ENCODE data around the gene TENT5C.
A peak's percentile ranks its signal among the peaks of the same experiment; 100 is the strongest.

The TENT5C gene

DNA sequence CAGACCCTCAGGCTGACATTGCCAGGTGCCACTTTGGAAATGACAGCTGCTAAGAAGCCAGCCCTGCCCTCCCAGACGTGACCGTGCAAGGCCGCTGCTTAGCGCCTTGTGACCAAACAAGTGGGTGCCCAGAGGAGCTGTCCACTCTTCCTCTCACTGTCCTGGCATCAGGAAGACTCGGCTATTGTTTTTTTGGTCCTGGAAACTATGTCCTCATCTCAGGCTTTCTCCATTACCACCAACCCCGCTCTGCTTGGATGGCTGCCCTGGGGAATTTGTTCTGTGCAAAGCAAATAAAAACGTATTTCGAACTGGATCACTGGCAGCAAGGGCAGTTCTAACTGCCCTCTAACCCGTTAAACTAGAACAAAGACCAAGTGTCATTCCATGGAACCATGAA, 13.7 kb upstream of the TENT5C start:
- DNase-seq (ENCODE audit: low spot score) = no peak

DNA sequence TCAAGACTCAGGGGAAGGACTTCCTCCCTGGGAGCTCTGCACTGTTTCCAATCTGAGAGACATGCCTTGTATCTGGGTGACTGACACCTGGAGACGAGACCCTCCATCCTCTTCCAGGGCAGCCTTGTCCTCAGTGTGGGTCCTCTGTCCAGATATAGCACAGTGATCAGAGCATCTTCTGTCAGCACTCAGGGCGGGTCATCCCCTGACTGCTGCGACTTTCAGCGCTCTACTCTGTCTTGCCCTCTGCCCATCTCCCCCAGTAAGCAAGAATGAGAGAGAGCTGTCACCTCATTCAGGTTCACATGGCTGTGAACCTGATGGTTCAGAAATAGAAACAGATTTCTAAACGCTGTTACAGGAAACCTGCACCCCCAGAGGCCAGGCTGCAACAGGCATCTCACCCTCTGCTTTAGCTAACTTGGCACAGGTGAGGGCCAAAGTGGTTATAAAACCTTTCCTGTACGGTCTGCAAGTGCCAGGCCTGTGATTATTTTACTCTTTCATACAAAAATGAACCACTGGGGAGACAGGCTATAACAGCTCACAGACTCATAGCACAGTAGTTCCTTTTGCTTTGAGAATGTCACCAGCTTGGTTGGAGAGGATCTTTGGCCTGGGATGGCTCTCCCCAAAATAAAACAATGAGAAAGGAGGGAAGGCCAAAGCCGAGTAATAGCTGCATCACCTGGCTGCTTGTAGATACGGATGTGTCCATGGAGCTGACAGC, 11.4 kb upstream of the TENT5C start:
- no peak for DNase-seq (ENCODE audit: low spot score)

DNA sequence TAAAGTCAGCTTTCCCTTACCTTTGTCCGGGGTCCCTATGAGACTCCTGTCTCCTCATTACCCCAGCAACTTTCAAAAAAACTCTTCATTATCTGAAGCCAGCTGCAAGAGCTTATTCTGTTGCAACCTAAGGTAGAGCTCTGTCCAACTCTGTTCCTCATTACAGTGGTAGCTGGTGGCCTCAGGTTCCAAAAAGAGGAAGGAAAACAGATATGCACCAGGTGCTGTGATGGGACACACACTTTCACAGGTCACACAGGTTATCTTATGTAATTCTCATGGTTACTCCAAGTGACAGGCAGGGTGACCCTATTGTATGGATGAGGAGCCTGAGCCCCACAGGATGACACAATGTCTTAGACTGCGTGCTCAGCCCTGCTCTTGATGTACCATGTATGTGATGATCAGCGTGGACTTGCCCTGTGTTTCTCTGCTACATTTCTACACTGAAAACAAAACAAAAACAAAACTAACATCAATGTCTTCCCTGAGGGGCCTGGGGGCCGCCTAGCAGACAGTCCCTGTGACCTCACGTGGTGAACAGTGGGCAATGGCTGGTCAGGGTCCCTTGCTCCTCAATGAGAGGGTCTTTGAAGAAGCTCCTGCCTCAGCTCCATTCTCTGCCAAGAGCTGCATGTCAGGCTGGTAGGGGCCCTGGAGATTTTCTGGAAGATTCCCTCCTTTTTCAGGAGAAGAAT, 9.7 kb upstream of the TENT5C start:
- no peak for DNase-seq (ENCODE audit: low spot score)

DNA sequence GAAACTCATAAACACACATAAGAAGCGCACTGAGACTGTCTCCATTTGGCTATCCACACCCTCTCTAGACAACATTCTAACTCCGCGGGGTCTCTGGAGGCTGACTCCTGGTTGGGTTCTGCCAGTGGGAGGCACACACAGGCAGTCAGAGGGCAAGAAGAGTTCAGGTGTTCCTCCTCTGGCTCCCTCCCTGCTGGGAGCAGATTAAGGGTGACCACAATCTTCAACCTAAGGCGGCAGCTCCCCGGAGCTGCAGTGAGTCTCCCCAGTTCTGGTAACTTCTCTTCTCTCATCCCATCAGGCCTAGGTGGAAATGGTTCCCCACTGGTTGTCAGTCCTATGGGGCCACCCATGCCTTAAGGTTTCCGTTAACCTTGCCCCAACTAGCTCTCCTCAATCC, 7.4 kb upstream of the TENT5C start:
- DNase-seq (ENCODE audit: low spot score) = no peak

DNA sequence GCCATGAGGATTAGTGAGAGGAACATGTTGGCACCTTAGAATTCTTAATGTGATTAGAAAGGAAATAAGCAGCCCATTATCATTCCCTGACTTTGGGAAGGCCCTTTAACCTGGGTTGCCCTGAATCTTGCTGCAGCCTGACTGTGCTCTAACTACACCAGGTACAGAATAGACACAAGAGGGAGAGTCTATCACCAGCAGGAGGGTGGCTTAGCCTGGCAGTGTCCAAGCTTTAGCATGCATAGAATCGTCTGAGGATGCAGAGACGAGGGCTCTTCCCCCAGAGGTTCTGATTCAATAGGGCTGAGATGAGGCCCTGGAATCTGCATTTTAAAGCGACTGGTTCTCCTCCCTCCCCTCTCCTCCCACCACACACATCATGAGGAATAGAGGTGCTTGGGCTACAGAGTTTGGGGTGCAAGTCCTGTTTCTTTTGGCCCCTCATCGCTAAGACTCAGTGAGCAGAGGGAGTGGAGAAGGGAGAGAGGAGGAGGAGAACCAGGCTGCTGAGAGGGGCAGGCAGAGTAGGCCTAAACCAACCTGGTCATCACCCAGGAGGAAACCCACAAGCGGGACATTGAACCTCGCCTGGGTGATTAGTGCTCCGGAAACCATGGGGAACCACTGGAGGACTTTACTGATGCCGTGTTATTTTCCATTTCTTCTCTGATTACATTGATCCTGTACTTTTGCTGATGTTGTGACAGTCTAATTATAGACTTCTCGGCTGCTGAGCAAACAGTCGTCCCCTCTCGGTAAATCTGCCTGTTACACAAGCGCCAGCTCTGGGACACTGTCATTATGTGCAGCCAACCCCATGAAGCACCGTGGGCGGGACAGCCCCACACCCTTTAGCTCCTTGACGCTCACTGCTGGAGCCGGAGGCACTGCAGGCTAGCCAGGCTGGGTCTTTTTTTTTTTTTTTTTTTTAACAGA, 6.3 kb upstream of the TENT5C start:
- no peak for DNase-seq (ENCODE audit: low spot score)

DNA sequence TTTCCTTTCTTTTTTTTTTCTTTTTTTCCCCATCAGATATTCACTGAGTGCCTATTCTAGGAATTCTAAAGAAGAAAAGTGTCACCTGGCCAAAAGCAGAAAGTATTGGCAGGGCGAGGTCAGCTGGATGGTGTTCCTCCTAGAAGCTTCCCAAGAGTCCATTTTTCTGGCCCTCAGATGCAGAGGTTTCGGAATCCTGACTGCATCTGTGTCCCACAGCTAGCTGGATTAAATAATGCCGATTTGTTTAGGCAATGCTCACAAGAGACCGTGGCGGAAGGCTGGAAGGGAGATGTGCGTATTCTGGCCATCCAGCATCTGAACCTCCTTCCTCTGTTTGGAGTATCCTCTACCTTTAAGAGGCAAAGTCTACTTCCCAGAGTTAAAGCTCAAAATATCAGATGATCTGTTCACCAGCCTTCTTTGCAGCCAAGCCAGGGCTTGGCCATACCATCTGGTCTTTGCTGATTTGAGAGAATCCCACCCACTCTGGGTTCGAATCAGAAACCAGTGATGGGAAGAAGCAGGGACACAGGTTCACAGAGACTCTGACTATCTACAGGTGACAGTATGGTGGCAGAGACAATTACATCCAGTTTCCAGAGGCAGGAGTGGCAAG, 5.4 kb upstream of the TENT5C start:
- DNase-seq (ENCODE audit: low spot score) = no peak

DNA sequence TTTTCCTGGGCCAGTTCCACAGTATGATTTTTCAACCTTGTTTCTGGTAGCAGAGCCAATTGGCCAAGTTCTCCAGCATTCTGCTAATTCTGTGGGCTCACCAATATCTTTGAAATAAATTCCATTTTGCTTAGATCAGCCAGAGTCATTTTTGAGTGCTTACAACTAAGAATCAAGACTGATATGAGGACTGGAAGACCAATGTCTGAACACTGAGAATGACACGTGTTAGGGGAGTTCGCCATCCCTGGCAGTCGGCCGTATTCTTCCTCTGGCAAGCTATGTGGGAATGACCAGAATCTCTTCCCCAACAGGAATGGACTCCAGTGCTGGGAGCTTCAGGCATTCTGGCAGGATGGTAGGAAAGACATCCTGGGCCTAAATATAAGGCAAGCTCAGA, 4.9 kb upstream of the TENT5C start:
- DNase-seq (ENCODE audit: low spot score) = no peak

DNA sequence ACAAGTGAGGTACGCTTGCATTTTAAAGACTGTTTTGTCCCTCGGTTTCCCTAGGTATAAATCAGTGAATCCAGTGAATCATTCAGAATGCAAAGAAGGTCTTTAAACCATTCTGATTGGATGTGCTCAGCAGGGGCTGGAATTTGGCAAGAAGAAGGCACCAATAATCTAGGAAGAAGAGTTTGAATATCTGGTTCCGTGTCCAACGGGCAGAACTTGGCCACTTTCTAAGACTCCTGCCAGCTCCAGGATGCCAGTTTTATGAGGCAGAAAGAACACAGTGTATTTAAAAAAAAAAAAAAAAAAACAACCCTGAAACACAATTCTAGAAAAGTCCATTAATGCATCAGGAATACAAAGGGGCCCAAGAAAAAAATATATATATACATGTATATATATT, 3.0 kb upstream of the TENT5C start:
- DNase-seq (ENCODE audit: low spot score) = no peak

DNA sequence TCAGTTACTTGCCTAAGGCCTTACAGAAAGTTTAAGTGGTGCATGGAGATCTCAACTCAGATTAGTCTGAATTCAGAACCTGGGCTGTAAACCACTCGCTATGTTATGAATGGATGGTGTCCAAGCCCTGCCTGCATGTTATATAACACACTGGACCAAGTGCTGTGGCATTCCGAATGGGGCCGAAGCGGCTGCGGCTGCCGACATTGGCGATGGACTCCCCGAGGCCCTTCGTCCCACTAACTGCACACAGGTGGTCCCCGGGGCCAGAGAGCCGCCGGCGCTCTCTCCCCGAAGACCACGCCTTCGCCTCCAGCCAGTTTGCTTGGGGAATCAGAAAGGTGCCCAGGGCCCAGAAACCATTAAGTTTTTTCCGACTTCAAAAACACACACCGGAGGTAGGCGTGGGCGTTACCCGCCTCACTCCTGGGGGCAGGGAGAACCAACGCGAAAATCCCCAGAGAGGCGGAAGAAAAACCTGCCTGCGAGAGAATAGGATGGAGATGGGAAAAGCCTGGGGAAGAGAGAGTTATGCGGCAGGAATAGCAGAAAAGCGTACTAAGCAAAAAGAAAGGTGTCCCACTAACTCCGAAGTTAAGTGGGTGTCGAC, 579 bp upstream of the TENT5C start:
- DNase-seq (ENCODE audit: low spot score) = no peak

DNA sequence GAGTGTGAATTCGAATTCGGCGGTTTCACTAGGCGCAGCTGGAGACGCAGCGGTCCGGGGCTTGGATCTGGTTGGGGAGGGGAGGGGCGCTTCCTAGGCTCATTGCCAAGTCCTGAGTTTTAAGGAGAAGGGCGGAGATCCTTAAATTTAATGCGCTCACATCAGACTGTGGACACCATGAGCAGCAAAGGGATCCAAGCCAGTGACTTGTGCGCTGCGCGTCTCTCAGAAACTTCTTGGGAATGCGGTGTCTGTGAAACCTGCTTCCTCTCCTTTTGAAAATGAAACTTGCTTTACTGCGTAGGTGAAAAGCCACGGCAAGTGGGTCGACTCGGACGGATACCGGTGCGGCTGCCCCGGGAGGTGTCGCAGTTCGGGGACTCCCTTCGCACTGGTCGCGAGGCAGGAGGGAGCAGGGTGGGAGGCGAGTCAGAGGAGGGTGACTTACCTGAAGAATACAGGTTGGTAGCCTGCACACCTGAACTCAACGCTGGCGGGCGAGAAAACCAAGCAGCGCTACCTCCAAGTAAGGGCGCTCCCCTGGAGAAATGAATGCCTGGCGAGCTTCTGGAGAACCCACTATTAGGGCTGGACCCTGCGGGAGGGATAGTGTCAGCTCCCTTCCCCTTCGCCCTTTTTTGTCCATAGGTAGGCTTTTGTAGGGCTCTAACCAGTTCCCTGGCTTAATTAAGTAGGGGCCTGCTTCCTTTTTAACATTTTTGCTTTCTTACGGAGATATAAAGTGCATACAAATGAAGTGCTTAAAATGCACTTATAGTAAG, 992 bp downstream of the TENT5C start:
- no peak for DNase-seq (ENCODE audit: low spot score)

DNA sequence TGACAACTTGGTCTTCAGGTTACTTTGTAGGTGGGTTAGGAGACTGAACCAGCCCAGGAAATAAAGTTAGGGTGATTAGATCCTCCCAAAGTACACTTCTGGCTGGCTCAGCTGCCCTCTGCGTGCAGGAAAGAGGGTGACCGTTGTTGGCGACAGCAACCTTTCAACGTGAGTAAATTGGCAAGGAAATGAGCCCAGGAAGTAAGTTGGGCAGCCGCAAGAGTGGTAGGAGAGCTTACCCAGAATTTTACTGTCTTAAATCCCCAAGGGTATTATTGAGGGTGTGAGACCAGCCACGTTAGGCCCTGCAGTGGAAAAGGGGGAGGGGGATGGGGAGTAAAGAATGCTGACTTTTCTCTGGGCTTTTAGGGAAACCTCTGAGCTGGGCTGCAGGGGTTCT, 1.6 kb downstream of the TENT5C start:
- DNase-seq (ENCODE audit: low spot score) = no peak

DNA sequence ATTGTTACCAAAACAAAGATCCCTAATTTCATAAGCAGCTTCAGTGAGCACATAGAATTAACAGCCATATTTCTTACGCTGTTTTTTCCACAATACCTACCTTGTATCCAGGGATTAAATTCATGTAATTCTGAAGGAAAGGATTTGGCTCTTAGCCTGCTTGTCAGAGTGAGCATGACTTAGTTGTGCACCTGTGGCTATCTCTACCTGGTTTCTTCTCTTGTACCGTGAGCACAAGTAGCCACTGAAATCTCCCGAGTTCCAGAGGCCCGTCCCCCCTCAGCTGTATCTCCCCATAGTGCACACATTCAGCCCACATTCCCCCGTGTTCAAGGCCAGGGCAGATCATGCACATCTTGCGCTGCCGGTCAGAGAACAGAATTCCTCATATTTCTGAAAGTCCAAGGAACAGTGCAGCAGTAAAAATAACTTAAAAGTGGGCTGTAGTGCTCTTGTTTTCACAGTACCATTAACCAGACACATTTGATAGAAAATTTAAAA, 2.3 kb downstream of the TENT5C start:
- DNase-seq (ENCODE audit: low spot score) = no peak

DNA sequence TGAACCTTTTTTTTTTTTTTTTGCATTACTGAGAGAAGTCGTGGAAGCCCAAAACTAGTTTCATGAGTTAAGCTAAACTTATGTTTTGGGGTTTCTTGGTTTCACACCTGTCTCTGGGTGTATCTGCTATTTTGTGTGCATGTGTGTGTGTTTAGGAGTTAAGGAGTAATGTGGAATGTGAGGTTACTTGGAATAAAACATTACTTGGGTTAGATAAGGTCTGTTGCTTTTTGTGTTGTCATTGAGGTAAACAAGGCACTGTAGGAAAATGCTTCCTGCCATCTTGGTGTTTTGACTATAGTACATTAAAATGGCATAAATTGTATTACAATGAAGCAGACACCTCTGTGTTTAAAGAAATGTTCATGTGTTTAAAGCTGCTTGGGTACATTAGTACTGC, 2.9 kb downstream of the TENT5C start:
- no peak for DNase-seq (ENCODE audit: low spot score)

DNA sequence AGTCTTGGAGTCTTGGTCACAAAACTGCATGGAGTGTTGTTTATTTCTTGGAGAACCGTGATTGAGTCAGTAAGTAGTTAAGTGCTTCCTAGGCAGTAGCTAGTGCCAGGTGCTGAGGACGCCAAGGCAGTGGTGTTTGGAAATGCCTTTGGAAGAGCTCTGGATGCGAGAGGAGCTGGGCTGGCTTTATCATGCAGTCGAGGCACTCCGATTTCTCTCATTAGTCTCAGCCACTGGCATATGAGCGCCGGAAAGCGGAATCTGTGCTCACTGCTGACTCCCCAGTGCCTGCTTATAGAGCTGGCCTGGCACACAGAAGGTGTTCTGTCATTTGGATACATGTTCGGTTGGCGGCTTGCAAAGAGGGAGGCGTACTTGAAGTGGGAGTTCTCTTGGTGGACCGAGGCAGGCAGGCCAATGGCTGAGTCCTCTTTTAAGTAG, 3.6 kb downstream of the TENT5C start:
- no peak for DNase-seq (ENCODE audit: low spot score)

DNA sequence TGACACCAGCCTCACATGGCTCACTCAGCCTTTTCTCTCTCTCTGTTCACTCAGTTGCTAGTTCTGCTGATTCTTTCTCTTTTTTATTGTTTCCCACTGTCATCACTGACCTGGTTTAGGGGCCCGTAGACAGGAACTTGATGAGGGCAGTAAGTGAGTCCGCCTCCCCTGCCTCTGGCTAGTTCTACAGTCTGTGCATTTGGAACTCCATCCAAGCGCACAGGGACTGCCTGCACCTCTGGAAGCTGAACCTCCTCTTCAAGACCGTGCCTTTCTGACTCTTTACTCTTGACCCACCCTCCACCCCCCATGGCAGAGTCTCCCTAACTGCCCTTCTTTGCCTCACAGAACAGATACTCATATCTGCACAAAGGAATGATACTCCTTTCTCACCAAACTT, 4.2 kb downstream of the TENT5C start:
- DNase-seq (ENCODE audit: low spot score) = no peak

DNA sequence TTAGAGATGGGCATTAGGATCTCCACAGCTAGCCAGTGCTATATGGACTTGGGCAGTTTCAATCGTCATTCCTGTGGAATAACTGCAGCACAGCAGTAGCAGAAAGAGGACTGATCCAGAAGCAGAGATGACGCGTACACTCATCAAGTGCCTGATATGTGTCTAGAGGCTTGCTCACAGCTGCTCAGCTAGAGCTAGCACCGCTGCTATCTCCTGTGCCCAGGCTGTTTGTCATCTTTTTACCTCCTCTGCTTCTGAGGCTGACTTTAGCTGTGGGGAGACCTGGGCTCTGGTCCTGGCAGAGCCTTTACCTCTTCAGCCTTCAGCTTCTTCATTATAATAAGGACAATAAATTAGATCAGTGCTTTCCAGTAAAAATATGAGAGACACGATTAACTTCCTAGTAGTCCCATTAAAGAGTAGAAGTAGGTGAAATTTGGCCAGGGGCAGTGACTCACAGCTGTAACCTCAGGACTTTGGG, 5.3 kb downstream of the TENT5C start:
- DNase-seq (ENCODE audit: low spot score) = no peak

DNA sequence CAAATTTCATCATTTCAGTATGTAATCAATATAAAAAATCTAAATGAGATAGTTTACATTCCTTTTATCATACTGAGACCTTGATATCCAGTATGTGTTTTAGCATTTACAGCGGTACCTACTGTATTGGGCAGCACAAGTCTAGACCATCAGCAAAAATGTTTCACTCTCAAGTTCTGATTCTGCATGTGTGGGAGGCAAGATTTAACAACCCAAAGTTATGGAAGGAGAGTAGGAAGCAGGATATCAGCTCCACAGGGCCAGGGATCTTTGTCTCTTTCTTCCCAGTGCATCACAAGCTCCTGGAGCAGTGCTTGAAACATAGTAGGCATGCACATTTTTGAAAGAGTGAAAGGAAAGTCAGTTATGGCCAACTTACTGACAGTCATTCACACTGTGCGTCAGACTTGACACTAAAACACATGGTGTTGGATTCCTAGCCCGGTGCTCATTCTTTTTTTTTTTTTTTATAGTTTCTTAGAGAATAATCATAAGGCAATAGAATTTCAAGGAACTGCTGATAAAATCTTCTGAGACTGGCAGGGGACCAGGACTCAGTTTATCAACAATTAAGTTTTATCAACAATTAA, 6.1 kb downstream of the TENT5C start:
- no peak for DNase-seq (ENCODE audit: low spot score)

DNA sequence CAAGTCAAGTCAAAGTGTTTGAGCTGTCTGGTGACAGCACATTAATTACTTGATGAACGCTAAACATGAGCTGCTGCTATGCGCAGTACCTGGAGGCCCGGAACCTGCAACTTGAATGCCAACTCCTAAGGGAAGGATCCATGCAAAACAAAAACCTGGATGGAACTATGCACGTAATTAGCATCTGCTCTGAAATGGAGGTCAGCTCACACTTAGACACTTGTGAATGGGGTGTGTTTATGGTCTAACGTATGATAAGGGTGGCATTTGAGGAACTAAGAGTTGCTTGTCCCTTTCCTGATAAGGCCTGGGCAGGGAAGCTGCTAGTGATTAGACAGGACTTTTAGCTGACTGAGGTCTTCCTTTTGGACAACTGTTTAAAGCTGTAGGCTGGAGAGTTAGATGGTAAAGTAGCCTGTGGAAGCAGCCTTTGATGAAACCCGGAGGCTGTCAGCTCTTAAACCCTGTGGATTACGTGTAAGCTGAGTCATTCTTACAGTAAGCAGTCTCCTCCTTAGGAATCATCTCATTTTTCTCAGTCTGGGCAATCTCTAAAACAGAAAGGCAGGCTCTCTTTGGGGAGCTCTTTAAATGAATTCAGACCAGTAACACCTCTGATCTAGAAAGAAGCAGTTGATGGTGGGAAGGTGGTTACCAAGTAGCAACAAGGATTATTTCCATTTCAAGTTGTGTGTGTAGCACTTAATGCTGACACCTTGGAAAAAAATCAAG, 6.8 kb downstream of the TENT5C start:
- DNase-seq (ENCODE audit: low spot score) = peak; percentile 26

DNA sequence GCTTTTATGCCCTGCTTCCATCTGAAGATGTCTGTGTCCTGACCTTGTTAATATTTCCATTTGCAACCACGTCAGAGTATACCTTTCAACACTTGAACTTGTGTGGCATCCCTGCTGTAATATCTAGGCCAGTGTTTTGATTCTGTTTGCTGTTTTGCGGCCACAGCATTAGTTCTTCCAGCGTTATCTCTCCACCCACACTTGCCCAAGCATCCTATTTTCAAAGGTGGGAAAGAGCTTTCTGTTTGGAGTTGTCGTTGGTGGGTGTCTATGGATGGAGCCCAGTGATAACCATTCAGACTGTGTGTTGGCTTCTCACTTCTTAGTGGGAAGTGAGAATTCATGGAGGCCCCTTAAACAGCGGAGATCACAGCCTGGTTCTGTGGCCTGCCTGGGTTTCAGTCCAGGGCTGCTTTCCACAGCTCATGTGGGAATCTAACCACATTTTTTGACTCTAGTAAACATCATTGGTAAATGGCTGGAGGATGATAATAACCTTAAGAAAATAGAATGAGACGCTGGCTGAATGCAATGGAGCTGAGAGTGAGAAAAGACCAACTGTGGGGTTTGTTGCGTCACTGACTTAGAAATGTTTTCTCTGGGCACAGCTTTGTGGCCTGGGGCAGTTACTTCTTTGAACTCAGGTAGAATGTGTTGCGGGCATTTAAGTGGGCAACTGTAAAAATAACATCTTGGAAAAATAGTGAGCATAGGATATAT, 7.6 kb downstream of the TENT5C start:
- DNase-seq (ENCODE audit: low spot score) = no peak

Data from kidney capillary endothelial cell (primary cell).